Peyer's patch (tissue), 4 donors: Measurements from ENCODE around the gene CYB561.

Experiments
- CTCF ChIP-seq, 6 experiments: fragments of 450-650 bp in 4 of 6; fragments of 200-600 bp in 2 of 6; sonication (generic) in 1 of 6; IDR thresholded peaks; one replicate each; pipeline ENCODE4 v1.5.1; 2017 to 2019; ENCODE audit warnings: antibody characterized with exemption in 6 of 6, mild to moderate bottlenecking in 3 of 6, moderate library complexity in 1 of 6
- POLR2A ChIP-seq, 2 donors: fragments of 450-650 bp; IDR thresholded peaks; one replicate each; pipeline ENCODE4 v1.5.1; 2017; ENCODE audit warnings: antibody characterized with exemption in 2 of 2, mild to moderate bottlenecking in 2 of 2, moderate library complexity in 2 of 2

- TF ChIP-seq POLR2A (IDR thresholded peaks at IDR 0.05) (no peak), CTCF (IDR thresholded peaks at IDR 0.05) (no peak)
Observed at GRCh38 chr17:63489291-63489690, 43.2 kb upstream of the CYB561 start.
